Measurements from ENCODE around the gene WWOX.

WWOX gene

GRCh38 chr16:79114759-79115158 is 1015.3 kb downstream of the WWOX start:
- no peak for TF ChIP-seq CTCF (IDR thresholded peaks at IDR 0.05; ENCODE audit: insufficient read depth, missing control alignments)
- DNase-seq (ENCODE audit: insufficient read length, low spot score) (no peak), FAIRE-seq (no peak)

- no peak for DNase-seq (ENCODE audit: insufficient read length, low spot score)
- FAIRE-seq, result no peak
- no peak for TF ChIP-seq CTCF (IDR thresholded peaks at IDR 0.05; ENCODE audit: insufficient read depth, missing control alignments)
Observed at GRCh38 chr16:79121906-79122305, 1022.5 kb downstream of the WWOX start.

GRCh38 chr16:79122343-79122742 is 1022.9 kb downstream of the WWOX start:
- FAIRE-seq (no peak), DNase-seq (ENCODE audit: insufficient read length, low spot score) (no peak)
- no peak for TF ChIP-seq CTCF (IDR thresholded peaks at IDR 0.05; ENCODE audit: insufficient read depth, missing control alignments)

GRCh38 chr16:79124016-79124756 is 1024.7 kb downstream of the WWOX start:
- no peak for TF ChIP-seq CTCF (IDR thresholded peaks at IDR 0.05; ENCODE audit: insufficient read depth, missing control alignments)
- DNase-seq (ENCODE audit: insufficient read length, low spot score) (no peak), FAIRE-seq (no peak)

- DNase-seq (ENCODE audit: insufficient read length, low spot score), result no peak
Observed at GRCh38 chr16:79127766-79128165, 1028.3 kb downstream of the WWOX start.

GRCh38 chr16:79128706-79129105 is 1029.3 kb downstream of the WWOX start:
- DNase-seq (ENCODE audit: insufficient read length, low spot score) (no peak), FAIRE-seq (no peak)
- no peak for TF ChIP-seq CTCF (IDR thresholded peaks at IDR 0.05; ENCODE audit: insufficient read depth, missing control alignments)

More at GRCh38 chr16:79127766-79128165, 1028.3 kb downstream of the WWOX start:
- no peak for TF ChIP-seq CTCF (IDR thresholded peaks at IDR 0.05; ENCODE audit: insufficient read depth, missing control alignments)
- no peak for FAIRE-seq

- FAIRE-seq, result no peak
- no peak for TF ChIP-seq CTCF (IDR thresholded peaks at IDR 0.05; ENCODE audit: insufficient read depth, missing control alignments)
- no peak for DNase-seq (ENCODE audit: insufficient read length, low spot score)
Observed at GRCh38 chr16:79130616-79131015, 1031.2 kb downstream of the WWOX start.
